Cardiac muscle cell (in vitro differentiated cells and primary cell): ENCODE measurements around the gene SERP1. TPM values are rescaled to one million over a fixed set of nuclear protein-coding genes. Genes with fewer than 3 reads are reported as not detected.
A peak's percentile ranks its signal among the peaks of the same experiment; 100 is the strongest.

Experiments used
- DNase-seq, 2 donors: peaks; one replicate each; pipeline versions ENCODE4 v3.0.0 to v3.0.0-alpha.2; 2010 to 2017; ENCODE audit warnings: low read depth in 1 of 2, low spot score in 1 of 2
- H3K27ac ChIP-seq: fragments of 200-600 bp; sonication (generic); 2 replicates; pipeline ENCODE4 v1.5.1; 2016
- H3K27me3 ChIP-seq: fragments of 200-600 bp; sonication (generic); 2 replicates; pipeline ENCODE4 v1.6.0; 2016; ENCODE audit warnings: control low read depth
- H3K36me3 ChIP-seq: fragments of 200-600 bp; sonication (generic); 2 replicates; pipeline ENCODE4 v1.5.1; 2016; ENCODE audit warnings: control low read depth
- H3K4me1 ChIP-seq: fragments of 200-600 bp; sonication (generic); 2 replicates; pipeline ENCODE4 v1.8.1; 2017; ENCODE audit warnings: low read depth, mild to moderate bottlenecking, mixed run types
- H3K4me3 ChIP-seq: fragments of 200-600 bp; sonication (generic); 2 replicates; pipeline ENCODE4 v1.5.1; 2016; ENCODE audit warnings: mild to moderate bottlenecking
- H3K9me3 ChIP-seq: fragments of 200-600 bp; sonication (generic); 2 replicates; pipeline ENCODE4 v1.5.1; 2017; ENCODE audit warnings: low read depth, mild to moderate bottlenecking, control low read depth
- CTCF ChIP-seq: IDR thresholded peaks from 2 replicates; pipeline ENCODE4 v1.5.1; 2012; ENCODE audit warnings: low read depth, mild to moderate bottlenecking, low read length
- polyA plus RNA-seq: library from polyadenylated mRNA; unstranded; fragments of >200 nt; fragmentation: Nextera tagmentation; extraction: Ambion mirVana; gene quantifications from 2 replicates; pipeline ENCODE4 v1.2.1, GENCODE V29; 2016
- total RNA-seq: library from RNA; depleted of rRNA; stranded (reverse); fragments of >200 nt; gene quantifications from 2 replicates; pipeline ENCODE4 v1.2.3, GENCODE V29; 2016

SERP1 gene
- total and polyA plus RNA-seq, 2 experiments from 2014 or later: 73.4 to 252 TPM

- Histone ChIP-seq H3K36me3 (no peaks in the 10 kb centered on the region), H3K27me3 (no peaks in the 10 kb centered on the region), H3K9me3 (no peaks in the 10 kb centered on the region), H3K4me3 (no peak overlapping the region), H3K4me1 (no peaks in the 10 kb centered on the region), H3K27ac (no peak overlapping the region)
- TF ChIP-seq CTCF: no peak
- peak in 1 of 2 donors; percentile 8 for DNase-seq
These were observed 22.8 kb downstream of the SERP1 start for GRCh38 chr3:150523538-150523937.

DNA sequence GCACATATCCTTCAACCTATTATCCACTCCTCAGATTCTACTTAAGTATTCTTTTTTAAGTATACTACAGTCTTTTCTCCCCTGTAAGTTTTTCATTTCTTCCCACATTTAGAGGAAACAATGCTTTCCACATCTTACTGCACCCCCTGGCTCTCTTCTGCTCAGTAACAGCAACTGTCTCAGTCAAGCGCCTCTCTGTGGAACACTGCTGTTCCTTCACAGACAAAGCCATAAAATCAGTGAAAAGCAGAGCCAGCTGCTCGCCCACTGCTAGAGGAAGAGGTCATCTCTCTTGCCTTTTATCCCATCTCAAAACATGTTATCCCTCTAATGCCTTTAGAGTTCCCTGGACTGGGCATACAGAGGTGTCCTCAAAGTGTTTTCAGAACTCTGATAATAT lies 24.8 kb downstream of the SERP1 start:
- no peak for TF ChIP-seq CTCF
- H3K27ac ChIP-seq: no peak overlapping the region
- DNase-seq: no peak

DNA sequence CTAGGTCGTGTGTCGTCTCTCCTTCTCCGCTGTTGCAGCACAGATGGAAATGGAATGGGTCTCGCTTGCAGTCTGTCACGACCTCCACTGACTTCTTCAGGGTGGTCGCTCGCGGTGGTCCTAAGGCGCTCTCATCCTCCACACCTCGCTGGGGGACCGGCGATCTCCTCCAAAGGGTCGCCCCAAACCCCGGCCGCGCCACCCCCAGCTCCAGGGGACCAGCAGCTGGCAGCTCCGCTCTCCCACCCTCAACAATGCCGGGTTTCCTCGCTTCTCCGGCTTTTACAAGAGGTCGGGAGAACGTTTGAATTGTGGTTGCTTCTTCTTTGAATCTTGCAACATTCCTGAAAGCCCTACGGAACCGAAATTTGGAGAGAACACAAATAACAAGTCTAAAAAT lies 25.9 kb downstream of the SERP1 start:
- H3K4me1 ChIP-seq: no peaks in the 10 kb centered on the region
- no peaks in the 10 kb centered on the region for H3K27me3 ChIP-seq
- H3K9me3 ChIP-seq: peaks cover 3% of the 10 kb centered on the region
- no peaks in the 10 kb centered on the region for H3K36me3 ChIP-seq
- no peak for DNase-seq
- no peak overlapping the region for H3K27ac ChIP-seq
- no peak overlapping the region for H3K4me3 ChIP-seq
- TF ChIP-seq CTCF: no peak

More for the DNA sequence above, 24.8 kb downstream of the SERP1 start:
- Histone ChIP-seq H3K4me3 (no peak overlapping the region), H3K9me3 (peaks cover 3% of the 10 kb centered on the region), H3K4me1 (no peaks in the 10 kb centered on the region), H3K36me3 (no peaks in the 10 kb centered on the region), H3K27me3 (no peaks in the 10 kb centered on the region)

DNA sequence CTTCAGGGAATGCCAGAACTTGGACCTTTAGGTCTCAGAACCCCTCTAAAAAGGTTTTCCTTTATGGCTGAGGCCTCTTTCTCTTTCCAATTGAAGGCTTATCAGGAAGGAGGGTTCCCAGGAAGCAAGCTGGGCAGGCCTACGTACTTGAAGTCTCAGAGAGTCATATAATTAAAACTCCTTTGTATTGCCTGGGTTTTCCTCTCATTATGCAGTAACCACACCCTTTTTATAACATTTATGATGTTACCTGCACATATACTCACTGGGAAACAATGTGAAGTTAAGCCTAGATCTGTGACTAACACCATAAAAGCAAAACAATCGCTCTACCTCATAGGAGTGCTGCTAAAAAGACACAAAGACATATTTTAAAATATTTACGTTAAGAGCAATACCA lies 27.3 kb downstream of the SERP1 start:
- Histone ChIP-seq H3K9me3 (peaks cover 3% of the 10 kb centered on the region), H3K27ac (no peak overlapping the region), H3K36me3 (no peaks in the 10 kb centered on the region), H3K4me3 (no peak overlapping the region), H3K27me3 (no peaks in the 10 kb centered on the region), H3K4me1 (no peaks in the 10 kb centered on the region)
- no peak for DNase-seq
- TF ChIP-seq CTCF: no peak

DNA sequence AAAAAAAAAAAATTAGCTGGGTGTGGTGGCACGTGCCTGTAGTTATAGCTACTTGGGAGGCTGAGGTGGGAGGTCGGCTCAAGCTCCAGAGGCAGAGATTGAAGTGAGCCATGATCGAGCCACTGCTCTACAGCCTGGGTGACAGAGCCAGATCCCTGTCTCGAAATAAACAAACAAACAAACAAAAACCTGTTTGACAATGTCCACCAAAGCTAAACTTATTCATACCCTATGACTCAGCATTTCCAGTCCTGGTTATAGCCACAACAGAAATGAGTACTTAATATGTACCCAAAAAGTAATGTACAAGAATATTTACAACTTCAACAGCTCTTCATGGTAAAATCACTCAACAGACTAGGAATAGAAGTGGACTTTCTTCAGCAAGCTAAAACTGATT lies 31.1 kb downstream of the SERP1 start:
- Histone ChIP-seq H3K4me3 (no peak overlapping the region), H3K4me1 (no peaks in the 10 kb centered on the region), H3K27ac (no peak overlapping the region), H3K36me3 (no peaks in the 10 kb centered on the region), H3K9me3 (peaks cover 3% of the 10 kb centered on the region), H3K27me3 (no peaks in the 10 kb centered on the region)
- no peak for TF ChIP-seq CTCF
- DNase-seq: peak in 1 of 2 donors; percentile 5
